HS-5 (cell line): ENCODE data around the gene HESX1.

ENCODE experiments used
- DNase-seq: peaks from one replicate; pipeline ENCODE4 v3.0.0-alpha.2; 2012; ENCODE audit warnings: low read depth

The HESX1 gene

DNA sequence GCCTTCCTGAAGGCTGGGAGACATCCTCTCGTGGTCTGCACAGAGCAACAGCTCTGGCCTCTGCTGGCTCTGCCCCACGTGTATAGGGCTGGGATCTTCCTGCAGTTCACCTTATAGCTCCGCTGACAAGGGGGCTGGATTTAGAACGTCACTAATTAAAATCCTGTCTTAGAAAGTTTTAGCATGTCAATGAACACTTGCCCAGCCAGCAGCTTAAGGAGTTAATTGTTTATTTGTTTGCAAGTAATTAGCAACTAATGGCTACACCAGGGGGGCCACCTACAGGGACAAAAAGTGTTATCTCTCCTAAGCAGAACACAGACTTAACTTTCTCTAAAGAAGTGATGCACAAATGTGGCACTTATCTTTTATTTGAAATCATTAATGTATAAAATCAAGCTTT is at the start of gene HESX1:
HESX1 (minus strand) TSS at position 84 of the 403 bp plus-strand sequence; CDS start at position 24, 60 bp downstream.
- DNase-seq: no peak

DNA sequence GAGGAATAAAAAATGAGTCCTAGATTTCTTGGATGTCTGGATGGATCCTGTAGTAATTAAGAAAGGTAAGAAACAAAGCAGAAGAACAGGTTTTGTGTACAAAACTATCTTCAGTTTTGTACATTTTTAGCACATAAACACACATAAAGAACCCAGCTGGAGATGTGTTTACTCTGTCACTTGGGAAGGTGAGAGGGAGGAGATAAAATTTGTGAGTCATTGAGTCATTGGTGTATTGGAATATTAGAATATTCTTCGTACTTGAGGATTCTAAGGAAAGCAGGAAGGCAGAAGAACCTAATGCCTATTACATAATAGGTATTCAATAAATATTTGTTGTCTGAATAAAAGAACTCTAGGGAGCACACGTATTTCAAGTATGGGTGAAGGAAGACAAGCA is 45.2 kb upstream of the HESX1 start:
- DNase-seq: no peak

DNA sequence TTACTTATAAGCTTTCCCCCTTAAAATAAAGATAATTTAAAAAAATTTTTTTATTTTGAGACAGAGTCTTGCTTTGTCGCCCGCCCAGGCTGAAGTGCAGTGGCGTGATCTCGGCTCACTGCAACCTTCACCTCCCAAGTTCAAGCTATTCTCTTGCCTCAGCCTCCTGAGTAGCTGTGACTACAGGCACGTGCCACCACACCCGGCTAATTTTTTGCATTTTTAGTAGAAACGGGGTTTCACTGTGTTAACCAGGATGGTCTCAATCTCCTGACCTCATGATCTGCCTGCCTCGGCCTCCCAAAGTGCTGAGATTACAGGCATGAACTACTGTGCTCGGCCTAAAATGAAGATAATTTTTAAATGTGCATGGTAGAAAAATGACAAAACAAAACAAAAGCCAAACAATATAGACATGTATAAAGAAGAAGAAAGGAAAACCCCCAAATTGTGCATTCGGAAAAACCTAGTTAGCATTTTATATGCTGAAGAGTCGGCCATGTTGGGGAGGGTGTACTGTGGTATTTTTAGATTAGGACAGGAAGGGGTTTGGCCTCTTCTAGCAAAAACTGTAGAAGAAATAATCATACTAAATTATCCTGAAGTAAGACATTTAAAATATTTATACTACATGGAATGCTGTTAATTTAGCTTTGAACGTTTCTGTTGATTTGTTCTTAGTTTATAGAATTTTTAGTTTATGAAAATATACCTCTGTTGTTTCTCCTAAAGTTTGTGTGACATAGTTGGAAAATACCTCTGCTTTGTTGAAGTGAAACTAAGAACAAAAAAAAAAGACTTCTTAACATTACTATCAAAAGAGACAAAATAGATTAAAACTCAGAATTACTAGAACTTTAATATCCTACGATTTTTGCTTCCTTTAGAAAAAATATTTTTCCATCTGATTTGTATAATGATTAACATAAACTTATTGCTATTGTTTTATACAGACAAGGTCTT is 35.1 kb upstream of the HESX1 start:
- no peak for DNase-seq

DNA sequence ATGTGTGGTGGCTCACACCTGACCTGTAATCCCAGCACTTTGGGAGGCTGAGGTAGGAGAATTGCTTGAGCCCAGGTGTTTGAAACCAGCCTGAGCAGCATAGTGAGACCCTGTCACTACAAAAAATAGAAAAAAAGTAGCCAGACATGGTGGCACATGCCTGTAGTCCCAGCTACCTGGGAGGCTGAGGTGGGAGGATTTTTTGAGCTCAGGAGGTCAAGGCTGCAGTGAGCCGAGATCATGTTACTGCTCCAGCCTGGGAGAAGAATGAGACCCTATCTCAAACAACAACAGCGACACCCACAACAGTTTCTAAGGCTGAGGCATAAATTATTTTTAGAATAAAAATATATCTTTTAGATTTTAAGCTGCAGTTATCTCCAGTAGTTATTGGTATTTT is 34.0 kb upstream of the HESX1 start:
- DNase-seq: no peak

DNA sequence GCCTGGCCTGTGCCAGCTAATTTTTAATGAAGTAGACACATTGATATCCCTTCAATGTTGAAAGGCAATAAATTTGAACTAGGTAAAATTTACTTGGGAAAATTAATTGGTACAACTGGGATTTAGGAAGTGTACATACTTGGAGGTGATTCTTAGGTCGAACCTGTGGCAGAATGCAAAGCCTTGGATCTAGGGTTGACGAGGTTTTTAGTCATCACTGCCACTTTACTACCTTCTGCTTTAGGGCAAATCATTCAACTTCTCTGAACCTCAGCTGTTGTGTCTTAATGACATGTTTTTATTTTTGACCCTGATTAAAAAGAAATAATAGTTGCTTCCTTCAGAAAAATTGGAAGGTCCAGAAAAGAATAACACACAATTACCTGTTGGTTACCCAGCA is 30.2 kb upstream of the HESX1 start:
- DNase-seq: no peak

DNA sequence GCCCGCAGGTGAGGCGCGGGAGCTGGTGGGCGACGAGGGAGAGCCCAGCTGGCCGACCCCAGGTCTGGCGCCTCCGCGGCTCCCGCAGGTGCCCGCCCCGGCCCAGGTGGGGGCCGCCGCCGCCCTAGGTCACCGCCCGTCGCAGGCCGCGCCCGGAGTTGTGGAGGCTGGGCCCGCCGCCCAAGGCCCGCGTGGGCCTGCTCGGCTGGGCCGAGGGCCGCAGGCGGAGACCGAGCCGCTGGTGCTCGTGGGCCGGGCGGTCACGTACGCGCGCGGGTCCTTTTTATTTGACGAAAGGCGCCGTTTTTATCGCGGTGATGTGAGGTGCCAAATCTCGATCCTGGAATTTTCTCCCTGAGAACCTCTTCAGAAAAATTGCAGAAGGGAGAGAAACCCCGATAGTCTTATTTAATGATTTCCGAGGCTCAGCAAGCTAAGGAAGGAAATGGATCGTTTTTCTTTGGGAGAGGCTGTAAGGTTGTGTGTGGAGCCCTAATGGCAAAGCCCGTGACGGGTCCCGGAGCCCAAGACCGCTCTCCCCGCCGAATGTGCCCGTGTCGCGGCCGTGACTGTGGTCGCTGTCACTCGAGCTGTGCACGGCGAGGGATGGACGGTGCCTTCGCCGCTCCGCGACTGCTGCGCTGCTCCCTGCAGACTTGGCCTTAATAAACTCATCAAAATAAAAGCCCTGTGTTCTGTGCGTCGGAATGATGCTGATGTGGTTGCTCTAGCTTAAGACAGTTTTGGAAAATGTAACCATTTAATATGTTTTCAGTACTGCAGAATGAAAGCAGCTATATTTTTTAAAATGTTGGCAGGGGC is 28.4 kb upstream of the HESX1 start:
- peak; percentile 13 for DNase-seq

DNA sequence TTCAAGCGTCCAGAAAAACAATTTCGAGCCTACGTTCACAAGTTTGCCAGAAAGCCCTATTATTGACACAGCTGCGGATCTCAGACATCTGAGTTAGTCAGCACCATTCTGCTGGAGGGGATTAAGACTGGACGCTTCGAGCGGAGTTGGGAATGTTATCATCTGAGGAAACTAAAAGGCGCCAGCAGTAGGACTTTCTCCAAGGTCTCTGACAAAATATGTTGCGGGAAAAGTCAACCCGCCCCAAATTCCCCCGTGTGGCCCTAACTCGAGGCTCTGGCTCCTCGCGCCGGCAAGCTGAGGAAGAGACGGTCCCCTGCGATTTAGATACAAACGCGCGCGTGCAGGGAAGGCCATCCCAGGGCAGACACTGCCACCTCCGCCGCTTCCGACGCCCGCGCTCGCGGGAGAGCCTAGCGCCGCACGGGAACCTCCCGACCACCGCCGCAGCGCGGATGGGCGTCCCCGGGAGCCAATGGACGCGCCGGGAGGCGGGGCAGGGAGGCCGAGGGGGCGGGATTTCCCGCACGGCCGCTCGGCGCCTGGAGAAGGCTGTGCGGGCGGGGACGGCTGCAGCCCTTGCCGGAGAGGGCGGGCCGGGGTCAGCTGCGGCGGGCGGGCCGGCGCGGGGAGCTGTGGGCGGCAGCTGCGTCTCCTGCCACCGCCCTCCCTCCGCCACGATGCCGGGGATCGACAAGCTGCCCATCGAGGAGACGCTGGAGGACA is 27.6 kb upstream of the HESX1 start, which contains the start of gene APPL1:
APPL1 (plus strand) TSS at position 526 of the 726 bp plus-strand sequence; CDS start at position 681, 155 bp downstream.
- DNase-seq: peak; percentile 55

DNA sequence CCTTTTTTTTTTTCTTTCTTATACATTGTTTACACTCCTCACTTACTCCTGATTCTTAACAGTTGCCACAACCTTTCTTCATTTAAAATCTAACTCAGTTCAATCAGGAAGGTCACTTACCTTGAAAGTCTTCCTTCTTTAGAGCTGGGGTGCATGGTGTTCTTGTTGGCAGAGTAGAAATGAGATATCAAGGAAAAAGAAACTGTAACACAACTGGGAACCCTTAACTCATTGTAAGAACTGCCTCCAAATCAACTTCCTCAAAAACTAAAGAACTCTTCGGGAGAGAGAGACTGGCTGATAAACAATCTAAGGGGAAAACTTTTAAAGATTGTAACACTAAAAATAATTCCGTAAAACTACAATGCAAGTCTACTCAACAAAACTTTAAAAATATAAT is 26.4 kb upstream of the HESX1 start:
- no peak for DNase-seq

DNA sequence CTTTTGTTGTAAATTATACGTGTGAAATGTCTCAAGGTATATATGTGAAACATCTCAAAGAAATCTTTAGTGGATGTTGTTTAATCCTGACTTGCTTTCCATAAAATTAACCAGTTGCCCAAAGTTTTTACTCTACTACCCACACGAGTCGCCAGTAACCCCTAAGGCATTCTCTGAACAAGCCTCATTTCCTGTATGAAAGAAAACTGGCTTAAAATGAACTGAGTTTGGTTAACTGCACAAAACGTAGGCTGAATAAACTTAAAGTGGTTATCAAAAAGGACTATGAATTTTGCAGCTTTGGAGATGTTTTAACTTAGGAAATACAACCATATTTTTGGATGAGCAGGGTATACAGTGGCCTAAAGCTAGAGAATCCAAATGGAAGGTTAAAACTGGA is 25.1 kb upstream of the HESX1 start:
- DNase-seq: no peak

DNA sequence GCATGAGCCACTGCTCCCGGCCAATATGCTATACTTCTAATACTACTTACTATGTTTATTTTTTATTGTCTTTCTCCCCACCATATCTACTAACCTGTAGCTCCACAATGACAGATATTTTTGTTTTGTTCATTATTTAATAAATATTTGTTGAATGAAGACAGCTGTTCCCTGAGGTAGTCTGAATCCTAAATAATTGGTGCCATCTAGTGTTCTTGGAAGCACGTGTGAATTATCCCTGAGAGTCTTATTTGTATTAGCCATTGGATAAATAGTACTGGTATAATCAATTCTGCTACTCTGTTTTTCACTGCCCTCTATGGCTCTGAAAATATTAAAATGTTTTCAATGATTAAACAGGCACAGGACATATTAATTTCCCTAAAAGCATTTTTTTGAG is 22.1 kb upstream of the HESX1 start:
- no peak for DNase-seq

DNA sequence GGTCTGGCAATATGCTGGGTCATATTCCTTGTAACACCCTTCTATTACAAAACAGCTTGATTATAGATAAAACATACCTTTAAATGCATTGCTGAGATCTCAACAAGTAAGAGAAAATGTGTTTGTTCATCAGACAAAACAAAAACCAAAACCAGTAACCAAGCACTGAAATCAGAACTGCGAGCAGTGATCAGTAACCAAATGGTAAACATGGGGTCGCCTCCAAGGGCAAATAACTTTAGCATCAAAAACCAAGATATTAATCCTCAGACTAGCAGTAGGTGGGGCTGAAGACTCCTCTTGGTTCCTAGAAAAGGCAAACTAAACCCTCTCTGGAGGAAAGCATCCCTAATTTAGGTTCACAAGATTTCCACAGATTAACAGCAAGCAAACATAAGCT is 6.6 kb upstream of the HESX1 start:
- no peak for DNase-seq

DNA sequence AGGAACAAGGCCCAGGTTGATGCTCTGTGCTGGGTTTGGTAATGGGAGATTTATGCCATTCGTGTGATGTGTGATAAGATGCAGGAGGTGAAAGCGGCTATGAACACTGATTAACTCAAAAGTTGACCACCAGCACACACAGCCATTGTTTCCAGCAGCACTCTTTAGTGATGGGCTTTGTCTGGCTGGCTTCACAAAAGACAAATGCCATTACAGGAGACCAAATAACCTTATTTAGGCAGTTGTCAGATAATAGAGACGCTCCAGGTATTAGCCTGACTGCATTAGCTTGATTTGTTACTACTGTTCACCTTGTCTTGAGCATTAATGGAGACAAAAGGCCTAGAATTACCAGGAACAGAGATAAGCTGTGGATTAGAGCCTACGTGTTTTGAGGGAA is 5.1 kb downstream of the HESX1 start:
- no peak for DNase-seq

DNA sequence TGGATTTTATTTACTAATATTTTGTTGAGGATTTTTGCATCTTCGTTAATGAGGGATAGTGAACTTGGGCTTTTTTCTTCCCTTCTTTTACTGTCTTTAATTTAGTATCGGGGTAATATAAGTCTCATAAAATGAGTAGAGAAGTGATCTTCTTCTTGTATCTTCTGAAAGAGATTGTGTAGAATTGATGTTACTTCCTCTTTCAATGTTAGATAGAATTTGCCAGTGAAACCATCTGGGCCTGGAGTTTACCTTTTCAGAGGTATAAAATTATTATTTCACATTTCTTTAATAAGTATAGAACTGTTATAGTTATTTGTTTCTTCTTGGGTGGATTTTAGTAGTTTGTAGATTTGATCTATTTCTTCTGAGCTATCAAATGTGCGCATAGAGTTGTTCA is 7.8 kb downstream of the HESX1 start:
- DNase-seq: no peak

DNA sequence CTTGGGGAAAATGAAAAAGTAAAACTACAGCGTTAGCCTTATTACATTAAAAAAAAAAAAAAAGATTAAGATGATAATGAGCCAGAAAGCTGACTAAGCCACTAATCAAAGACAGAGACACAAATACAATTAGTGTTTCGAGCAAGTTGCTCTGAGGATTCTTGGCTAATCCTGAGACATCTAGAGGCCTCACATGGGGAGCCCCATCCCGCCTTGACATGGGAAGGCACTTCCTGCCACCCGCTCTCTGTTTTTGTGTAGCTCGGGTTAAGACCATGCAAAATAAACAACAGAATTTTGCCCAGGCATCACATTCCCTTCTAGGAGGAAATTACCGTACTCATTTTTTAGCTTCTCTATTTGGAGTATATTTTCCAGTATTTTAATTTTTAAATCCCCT is 15.3 kb downstream of the HESX1 start:
- DNase-seq: no peak

DNA sequence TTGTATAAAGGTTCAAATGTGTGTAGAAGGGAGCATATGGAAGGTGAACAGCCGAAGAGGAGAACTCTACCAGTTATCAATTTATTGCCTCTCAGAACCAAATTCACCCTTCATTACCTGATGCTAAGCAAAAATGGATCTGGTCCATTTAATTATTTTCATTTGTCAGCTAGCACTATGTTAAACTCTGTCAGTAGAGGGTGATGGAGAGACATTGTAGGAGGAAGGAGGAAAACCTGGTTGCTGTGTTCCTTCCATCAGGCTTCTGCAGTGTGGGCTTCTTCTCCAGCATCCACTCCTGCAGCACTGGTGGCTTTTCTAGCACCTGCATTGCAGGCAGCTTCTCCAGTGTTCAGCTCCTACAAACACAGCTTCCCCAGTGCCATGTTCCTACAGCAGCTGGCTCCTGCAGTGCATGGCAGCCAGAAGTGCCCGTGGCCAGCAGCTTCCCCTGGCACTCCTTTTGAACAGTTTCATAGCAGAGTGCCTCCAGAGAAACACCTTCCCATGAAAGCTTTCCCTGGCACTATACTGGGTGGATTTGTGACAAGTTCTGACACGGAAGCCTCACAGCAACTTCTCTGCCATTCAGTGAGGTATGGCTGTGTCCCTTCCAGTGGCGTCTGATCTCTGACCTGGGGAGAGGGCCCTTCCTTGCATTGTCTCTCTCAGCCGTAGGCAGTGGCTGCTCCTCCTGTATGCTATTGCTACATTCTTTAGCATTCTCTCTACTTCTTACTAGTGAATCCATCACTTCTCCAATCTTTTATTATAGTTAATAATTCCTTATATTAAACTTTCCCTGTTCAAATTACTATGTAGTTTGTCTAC is 20.0 kb downstream of the HESX1 start:
- no peak for DNase-seq

DNA sequence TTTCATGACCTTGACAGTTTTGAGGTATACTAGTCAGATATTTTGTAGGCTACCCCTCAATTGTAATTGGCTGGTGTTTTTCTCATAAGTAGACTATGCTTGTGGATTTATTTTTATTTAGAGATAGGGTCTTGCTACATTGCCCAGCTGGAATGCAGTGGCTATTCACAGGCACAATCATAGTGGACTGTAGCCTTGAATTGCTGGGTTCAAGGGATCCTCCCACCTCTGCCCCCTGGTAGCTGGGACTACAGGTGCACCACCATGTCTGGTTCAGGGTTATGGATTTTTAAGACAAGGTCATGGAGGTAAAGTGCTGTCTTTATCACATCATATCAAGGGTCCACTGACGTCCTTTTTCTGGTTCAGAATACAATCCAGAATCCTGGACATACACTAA is 23.7 kb downstream of the HESX1 start:
- DNase-seq: no peak

DNA sequence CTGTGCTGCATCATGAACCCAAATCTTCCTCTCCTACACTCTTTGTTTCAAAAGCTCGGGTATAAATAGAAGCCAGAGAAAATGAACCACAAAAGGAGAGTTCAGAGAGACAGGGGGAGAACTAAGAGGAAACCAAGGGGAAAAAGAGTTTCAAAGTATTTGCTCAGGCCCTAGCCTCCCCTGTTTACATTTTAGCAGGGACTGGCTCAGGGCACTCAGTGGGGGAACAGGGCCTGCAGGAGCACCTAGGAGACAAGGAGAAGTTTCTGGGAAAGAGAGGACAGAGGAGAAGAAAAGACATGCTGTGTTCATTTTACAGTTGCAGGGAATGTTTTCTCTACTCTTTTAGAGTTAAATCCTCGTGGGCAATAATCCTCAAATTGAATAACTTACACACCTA is 26.1 kb downstream of the HESX1 start:
- no peak for DNase-seq

DNA sequence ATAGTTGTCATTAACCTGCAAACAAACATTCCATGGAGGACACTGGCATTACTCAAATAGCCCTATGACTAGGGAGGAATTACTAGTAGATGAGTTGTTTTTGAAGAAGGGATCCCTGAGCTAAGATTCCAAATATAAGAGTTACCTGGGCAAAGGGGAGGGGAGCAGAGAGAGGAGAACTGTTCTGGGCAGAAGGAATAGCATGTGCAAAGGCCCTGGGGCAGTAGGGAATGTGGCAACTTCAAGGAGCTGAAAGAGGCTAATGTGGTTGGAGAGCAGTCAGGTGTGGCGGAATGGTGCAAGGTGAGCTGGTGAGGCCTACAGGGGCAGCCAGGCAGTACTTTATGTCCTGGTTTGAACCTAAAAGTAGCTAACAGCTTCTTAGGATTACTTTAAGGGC is 28.8 kb downstream of the HESX1 start:
- DNase-seq: no peak

DNA sequence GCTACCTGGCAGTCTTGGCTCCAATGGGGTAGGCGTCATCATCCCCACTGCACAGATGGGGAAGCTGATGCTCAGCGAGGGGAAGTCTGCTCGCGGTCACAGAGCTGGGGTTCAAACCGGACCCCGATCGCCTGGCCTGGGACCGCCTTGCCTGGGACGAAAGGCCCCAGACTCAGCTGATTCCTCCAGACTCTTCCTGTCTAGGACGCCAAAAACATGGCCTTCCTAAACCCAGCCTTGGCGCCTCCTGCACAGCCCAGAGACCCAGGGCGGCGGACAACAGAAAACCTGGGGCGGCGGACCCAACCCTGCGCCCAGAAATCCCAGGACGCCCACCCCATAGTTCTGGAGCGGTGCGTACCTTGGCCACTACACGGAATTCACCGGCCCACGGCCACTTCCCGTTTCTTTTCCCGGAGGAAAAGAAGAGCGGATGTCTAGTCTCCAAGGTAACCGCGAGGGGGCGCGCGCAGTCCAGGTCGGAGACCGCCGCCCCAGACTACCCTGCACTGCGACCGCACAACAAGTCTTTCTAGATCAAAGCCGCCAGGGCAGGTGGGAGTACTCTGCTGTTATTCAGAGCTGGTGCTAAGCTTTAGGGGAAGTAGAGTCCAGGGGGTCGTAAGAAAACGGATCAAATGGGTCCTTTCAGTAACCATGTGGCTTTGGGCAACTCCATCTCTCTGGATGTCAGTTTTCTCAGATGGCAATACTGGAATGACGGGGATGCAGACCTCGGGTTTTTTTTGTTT is 29.7 kb downstream of the HESX1 start:
- DNase-seq: no peak

DNA sequence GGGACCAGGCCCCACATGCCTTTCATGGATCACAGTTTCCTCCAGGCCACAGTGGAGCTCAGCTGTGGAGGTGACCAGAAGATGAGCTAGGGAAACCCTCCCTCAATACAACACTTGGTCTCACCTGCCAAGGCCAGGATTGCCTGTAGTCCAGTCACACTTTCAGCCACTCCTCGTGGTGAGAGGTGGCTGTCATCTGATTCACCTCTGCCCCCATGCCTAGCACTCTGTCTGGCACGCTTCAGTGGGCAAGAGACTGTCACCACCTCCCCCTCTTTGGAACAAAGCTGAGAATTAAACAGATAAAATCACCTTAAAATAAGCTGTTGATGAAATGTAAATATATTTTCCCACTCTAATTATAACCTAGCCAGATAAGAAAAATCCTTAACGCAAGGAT is 30.7 kb downstream of the HESX1 start:
- DNase-seq: no peak

DNA sequence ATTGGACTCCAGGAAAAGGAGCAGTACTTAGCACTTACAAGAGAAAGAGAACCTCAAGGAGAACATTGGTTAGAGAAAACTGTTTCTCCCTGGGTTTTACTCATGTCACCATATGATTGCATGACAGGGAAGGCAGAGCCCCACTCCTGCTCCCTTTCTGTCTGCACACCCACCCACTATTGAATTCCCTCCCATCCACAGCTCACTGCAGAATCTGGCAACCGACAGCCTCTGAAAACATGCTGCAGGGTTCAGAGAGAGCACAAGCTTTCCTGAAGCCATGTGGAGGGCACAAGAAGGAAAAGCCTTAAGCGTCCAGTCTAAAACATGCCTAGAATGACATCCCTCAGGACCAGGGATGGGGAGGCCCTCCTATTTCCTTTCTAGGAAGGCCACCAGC is 31.6 kb downstream of the HESX1 start:
- no peak for DNase-seq
